HG02642 (cell line): Measurements from ENCODE around the gene ANKS1B.
"Not testable (repeated sequence)": the region's sequence is repeated elsewhere in the genome, so short reads cannot be mapped to it uniquely, and the experiment has no call there.

Experiments
- ATAC-seq: cut with Tn5 transposase; IDR thresholded peaks from one replicate; pipeline ENCODE4 v1.9.1; 2021; ENCODE audit warnings: mild to moderate bottlenecking; ENCODE audit not compliant: unreplicated experiment, poor library complexity

The ANKS1B gene

DNA sequence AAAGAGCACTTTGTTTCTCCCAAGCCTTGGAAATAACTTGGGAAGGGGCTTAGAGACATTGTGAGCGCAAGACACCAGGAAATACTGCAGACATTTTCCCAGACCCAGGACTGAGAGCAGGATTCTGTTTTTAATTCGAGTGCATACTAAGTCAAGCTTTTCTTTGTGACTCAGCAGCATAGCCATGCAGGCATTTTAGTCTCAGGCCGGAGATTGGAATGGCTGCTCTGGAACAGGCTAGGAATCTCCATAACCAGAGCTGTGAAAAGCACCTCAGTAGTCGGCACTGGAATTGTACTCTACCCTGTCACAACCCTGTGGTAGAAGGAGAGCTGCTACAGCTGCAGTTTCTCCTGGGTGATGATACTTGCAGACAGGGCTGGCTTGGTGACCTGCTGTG lies 366.1 kb downstream of the ANKS1B start:
- peak; percentile 12 for ATAC-seq

DNA sequence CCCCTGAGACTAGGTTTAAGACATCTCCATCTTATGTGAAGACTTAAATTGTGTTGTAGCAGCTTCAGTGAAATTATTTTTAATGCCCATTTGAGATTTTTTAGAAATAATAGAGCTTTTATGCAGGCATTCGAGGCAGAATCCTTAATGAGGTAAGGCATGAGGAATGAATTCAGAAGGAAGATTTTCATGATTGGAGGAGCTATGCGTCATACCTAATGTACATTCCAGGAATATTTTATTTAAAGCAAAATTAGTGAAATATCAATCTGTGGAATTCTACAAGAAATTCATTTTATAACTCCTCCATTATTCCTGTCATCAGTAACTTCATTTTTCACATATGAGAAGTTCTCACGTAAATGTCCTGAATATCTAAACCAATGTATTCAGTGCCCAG lies 373.1 kb downstream of the ANKS1B start:
- no peak for ATAC-seq

DNA sequence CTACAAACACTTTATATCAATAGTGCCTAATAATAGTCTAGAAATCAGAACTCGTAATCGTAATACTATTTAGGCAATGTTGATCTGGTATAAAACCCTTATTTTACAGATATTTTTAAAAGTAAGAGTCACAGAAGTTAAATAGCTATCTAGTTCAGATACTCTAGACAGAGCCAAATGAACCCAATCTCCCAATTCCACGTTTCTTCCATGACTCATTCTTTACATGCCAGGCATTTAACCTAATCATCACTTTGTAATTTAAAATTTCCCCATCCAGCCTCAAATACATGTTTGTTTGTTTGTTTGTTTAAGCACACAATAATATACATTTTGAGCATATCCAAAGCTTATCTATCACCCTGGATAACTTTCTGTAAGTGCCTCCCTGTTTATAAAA lies 373.6 kb downstream of the ANKS1B start:
- ATAC-seq: no peak

DNA sequence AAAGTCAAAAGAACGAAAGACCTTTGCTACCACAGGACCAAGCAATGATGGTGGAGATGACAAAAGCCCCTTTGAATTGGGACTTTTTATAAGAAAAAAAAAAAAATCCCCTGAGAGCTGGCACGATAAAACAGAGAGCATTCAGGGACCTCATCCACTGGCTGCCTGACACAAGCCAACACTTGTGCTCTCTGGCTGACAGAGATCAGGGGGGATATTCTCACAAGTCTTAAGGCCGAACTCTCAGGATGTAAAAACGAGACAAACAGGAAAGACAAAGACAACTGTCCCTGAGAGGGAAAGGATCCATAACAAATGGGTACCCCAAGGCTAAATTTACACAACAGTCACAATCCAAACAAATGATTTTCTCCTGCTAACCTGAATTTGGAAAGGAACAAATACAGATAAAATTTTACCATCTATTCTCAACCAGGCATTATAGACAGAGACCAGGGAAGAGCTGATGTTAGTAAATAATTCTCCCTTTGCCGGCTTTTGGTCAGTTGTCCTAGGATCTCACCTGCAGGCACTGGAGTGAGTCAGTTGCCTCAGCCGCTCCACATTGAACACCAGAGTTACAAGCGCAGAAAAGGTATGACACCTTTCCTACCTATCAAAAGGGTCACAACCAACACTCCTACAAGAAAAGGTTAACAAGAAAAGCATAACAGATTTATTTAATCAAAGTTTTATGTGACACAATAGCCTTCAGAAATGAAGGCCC lies 375.1 kb downstream of the ANKS1B start:
- ATAC-seq: no peak

DNA sequence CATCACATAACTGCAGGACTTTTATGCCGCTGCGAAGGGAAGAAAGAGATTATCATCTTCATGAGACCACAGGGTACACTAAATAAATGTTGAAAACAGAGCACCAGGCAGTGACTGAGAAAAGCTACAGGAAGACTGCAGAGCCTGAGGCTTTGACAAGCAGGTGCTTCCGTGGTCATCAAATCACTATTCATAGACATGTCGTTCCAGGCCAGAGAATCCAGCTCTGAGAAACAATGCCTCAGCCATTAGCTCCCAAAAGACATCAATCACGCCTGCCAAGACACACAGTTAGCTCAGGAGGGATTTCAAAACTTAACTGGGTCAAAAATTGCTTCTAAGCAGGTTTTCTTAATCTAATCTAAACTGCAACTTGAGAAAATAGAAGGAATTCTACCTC lies 384.3 kb downstream of the ANKS1B start:
- ATAC-seq: peak; percentile 93

DNA sequence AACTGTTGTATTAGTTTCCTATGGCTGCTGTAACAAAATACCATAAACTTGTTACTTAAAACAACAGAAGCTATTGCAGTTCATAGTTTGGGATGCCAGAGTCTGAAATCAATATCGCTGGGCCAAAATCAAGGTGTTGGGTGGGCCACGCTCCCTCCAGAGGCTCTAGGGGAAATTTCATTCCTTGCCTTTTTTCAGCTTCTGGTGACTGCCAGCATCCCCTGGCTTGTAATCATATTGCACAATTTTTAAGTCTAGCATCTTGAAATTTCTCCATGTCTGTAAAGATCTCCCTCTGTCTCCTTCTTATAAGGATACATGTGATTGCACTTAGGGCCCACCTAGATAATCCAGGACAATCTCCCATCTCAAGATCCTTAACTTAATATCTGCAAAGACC lies 386.0 kb downstream of the ANKS1B start:
- no peak for ATAC-seq

DNA sequence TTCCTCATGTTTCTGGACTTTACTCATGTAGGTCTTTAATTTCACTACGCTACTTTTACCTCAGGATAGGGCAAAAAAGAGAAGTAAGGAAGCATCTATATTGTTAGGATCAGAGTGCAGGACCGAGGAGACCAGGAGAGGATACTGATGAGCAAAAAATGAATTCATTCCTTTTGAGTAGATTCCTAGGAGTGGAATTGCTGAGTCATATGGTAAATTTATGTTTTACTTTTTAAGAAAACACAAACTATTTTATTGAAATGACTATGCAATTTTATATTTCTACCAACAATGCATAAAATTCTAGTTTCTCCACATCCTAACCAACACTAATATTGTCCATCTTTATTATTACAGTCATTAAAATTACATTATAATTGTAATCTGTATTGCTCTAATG lies 388.0 kb downstream of the ANKS1B start:
- no peak for ATAC-seq

DNA sequence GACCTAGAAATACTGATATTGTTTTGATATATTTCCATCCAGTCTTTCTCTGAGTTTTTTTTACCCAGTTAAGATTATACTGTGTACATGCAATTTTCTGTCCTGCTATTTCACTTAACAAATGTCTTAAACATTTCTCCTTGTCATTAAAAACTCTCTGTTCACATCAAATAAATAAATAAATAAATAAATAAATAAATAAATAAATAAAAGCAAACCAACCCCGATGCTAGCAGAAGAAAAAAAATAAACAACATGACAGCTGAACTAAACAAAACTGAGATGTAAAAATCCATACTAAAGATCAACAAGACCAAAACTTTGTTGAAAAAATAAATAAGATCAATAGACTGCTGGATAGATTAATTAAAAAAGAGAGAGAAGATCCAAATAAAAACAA lies 407.6 kb downstream of the ANKS1B start:
- ATAC-seq: not testable (repeated sequence)

DNA sequence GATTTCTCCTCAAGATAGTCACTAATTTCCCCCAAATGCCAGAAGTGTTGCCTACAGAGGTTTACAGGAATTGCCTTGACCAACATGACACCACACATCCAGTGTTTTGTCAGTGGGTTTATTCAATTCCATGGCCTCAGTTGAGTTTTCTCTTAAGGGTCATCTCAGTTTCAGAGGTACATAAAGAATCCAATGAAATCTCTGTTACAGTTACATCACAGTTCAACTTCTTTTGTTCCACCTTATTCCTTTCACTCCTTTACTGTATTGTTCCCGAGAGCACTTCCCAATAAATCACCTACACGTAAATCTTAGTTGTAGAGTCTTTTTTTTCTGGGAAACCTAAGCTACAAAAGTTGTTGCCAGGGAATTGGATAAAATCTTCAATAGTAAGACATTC lies 410.8 kb downstream of the ANKS1B start:
- ATAC-seq: no peak

DNA sequence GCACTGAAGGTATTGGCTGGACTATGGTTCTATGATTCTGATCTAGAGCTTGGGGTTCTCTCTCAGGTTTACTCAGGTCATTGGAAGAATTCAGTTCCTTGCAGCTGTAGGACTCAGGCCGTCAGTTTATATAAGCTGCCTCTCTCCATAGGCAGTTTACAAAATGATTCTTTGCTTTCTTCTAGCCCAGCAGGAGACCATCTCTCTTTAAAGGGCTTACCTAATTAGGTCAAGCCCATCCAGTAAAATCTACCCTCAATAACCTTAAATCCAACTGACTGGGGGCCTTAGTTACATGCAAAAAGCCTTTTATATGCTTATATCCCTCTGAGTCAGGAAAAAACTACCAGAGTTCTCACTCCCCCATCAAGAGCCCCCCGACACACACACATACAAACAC lies 417.7 kb downstream of the ANKS1B start:
- ATAC-seq: no peak

DNA sequence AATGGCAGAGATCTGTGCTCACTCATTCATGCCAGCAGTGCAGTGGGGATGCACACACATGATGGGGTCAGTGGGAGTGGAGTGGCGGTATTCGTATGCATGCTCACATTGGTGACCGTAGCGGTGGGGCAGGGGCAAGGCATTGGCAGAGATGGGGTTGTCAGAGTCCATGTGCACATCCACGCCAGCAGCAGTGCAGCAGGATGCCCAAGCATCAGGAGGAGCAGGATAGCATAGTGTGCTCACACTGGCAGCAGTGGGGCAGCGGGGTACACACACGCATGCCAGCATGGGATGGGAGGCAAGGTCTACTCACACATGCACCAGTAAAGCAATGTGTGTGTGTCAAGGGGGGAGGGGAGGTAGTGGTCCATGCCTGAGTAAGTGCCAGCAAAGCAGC lies 426.6 kb downstream of the ANKS1B start:
- no peak for ATAC-seq

DNA sequence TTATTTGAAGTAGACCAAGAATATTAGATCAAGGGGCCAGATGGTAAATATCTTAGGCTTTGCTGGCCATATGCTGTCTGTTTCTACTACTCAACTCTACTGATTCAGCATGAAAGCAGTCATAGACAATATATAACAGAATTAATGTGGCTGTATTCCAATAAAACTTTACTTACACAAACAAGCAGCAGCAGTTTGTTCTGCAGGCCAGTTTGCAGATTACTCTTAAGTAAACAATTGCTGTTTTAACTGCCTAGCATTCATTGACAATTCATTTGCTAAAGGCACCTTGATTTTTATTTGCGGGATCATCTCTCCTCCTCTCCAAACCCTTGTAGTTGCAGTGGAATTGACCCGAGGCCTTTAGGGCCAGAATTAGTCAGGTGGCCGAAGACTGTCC lies 431.3 kb downstream of the ANKS1B start:
- no peak for ATAC-seq

DNA sequence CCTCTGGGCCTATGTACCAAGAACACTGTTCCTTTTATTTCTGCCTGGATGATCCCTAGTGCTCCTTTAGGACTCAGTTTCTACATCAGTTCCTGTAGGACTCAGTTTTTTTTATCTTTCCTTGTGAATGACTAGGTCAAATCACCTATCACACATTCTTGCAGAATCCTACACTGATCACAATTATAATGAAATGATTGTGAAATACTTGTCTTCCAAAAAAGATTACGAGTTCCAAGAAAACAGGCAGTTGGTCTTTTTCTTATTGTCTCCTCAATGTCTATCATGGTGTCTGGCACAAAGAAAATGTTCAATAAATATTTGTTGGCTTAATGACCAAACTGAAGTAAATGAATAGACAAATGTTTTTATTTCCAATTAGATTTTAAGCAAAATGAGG lies 432.7 kb downstream of the ANKS1B start:
- ATAC-seq: no peak

DNA sequence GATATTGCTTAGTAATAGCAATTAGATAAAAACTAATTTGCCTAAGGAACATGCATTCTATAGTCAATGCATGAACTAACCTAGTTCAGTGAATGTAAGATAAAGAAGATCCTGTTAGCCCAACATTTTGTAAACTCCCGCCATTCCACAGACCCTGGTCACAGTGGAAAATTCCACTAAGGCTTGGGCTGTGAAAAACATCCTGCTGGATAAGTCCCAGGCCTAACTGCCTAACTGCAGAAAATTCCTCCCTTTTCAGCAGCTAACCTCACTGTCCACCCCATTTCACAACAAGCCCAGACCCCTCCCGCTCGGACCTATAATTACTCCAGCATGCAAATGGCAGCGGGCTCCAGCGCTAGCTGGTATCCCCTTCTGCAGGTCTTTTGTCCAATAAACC lies 435.1 kb downstream of the ANKS1B start:
- no peak for ATAC-seq

DNA sequence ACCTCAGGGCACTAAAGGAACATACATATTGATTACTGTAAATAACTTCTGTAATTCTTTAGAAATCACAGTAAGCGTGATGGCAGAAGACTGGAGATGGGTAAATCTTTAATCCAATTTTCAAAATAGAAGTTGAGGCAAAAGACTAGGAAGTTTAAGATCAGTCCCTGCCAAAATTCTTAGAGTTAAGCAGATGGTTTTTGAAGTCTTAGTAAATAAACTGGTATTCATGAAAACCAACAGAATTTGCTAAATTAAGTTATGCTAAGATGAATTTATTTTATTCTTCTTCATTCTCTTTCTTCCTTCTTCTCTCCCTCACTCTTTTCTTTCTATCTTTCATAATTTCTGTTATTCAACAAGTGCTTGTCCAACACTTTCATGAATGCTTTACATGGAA lies 435.5 kb downstream of the ANKS1B start:
- ATAC-seq: no peak

DNA sequence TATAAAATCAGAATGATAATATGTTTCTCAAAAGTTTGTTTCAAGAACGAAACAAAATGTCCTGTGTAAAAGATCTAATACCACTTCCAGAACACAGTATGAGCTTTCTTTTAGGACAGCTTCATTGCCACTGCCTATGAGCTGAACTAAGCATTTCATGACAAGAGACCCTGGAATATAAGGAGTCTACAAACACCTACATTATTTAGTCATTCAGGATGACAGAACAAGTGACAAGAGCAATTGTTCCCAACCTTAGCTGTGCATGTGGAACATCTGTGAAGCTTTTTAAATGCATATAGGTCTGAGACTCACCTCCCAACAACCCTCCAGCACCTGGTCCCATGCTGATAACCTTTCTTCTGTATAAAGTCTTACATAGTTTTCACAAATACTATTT lies 440.3 kb downstream of the ANKS1B start:
- no peak for ATAC-seq

DNA sequence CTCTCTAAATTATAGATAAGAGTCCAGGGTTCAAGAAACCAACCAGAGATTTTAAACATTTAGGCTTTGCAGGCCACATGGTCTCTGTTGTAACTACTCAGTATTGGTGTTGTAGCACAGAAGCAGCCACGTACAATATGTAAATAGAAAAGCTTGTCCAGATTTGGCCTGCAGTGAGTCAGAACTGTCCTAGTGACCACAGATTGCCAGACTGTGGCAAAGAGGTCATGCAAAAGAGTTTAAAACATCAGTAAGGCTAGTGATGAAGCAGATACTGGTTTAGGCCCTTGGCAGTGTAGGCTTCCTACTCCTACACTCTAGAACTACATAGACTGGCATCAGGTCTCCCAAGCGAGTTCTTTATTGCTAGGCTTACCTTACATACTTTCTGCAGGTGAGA lies 454.8 kb downstream of the ANKS1B start:
- ATAC-seq: peak; percentile 98

DNA sequence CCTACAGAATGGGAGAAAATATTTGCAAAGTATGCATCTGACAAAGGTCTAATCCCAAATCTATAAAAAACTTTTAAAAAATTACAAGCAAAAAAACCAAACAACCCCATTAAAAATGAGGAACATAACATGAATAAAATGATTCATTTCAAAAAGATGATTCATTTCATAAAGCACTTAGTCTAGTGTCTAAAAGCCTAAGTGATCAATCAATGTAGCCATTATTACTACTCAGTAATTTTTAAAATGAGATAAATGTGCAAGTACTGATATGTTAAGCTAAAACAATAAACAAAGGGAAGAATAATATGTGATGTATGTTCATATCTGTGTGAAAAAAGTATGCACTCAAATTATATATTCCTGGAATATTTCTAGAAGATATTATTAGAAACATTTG lies 456.3 kb downstream of the ANKS1B start:
- no peak for ATAC-seq

DNA sequence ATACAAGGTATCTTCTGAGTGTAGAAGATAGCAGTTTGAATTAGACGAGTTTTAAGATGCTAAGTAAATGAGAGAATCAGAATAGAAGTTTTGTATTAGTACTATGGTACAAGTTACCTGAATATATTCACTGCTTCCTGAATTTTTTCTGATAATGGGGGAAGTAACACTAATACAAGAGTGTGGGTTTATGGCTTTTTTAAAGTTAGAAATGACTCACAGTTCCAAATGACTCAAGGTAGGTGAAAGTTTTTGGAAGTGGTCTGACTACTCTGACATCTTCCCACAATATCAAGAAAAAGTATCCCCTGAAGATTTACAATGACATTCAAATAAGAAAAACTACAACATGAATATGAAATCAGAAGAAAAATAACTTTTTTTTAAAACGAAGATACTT lies 460.9 kb downstream of the ANKS1B start:
- no peak for ATAC-seq

DNA sequence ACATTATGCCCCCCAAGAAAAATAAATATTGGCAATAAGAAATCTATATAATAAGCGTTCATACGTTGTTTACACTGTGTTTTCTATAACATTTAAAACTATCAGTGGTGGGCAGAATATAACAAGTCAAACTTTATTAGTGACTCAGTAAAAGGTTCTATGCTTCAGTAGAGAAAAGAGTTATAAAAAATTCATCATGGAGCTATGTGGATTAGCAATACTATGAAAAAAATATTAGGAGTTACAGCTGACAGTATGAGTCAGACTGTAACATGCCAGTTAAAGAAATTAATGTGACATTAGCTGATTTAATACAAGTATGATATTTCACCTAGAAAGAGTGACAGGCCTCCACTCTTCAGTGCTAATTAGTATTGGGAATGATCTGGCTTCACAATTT lies 462.3 kb downstream of the ANKS1B start:
- no peak for ATAC-seq

DNA sequence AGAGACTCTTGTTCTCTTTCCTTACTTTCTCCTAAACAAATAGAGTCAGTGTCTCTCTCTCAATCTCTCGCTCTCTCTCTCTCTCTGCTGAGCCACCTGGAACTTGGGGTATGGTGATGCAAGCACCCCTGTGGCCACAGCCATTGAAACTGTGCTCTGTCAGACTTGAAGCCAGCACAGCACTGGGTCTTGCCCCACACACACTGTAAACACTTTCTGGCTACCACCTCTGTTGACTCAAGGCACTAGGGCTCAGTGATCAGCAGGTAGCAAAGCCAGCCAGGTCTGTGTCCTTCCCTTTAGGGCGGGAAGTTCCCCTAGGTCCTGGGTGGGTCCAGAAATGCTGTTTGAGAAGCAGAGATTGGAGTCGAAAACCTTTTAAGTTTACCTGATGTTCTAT lies 463.1 kb downstream of the ANKS1B start:
- ATAC-seq: no peak

DNA sequence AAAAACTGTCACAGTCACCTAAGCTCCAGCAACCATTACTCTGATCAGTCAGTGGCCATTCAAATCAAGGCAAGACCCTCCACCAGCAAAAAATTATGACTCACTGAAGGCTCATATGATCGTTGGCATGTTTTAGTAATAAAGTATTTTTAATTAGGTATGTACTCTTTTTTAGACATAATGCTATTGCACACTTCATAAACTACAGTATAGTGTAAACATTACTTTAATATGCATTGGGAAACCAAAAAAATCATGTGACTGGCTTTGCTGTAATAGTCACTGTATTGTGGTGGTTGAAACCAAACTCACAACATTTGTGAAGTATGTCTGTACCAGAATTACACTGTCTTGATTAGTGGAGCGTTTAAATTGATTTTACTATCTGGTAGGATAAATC lies 471.7 kb downstream of the ANKS1B start:
- no peak for ATAC-seq

DNA sequence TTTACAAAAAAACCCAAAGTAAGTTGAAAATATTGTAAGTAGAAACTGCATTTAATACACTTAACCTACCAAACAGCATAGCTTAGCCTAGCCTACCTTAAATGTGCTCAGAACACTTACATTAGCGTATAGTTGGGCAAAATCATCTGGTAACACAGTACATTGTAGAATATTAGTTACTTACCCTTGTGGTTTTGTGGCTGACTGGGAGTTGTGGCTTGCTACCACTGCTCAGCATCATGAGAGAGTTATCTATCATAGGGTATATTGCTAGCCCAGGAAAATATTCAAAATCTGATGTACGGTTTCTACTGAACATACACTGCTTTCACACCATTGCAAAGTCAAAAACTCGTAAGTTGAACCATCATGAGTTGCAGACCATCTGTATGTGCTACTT lies 478.9 kb downstream of the ANKS1B start:
- ATAC-seq: no peak
